Measurements from ENCODE around the gene TGFBR3.

DNA sequence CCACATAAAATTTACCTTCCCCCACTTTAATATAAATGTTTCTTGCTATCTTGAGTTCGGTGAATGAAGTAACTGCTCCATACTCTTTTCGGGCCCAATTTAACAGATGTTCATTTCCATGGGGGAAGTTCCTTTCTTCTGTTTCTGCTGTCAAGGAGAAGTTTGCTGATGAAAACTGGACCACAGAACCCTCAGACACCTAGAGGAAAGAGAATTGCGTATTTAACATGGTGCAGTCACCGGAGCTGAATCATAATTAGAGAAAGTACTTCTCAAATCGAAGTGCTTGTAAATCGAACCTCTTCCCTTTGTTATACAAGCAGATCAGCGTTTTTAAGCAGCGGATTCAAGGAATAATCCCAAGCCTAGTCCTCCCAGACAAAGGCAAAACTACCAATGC, 151.2 kb downstream of the TGFBR3 start:
- TF ChIP-seq, protein P1, sequence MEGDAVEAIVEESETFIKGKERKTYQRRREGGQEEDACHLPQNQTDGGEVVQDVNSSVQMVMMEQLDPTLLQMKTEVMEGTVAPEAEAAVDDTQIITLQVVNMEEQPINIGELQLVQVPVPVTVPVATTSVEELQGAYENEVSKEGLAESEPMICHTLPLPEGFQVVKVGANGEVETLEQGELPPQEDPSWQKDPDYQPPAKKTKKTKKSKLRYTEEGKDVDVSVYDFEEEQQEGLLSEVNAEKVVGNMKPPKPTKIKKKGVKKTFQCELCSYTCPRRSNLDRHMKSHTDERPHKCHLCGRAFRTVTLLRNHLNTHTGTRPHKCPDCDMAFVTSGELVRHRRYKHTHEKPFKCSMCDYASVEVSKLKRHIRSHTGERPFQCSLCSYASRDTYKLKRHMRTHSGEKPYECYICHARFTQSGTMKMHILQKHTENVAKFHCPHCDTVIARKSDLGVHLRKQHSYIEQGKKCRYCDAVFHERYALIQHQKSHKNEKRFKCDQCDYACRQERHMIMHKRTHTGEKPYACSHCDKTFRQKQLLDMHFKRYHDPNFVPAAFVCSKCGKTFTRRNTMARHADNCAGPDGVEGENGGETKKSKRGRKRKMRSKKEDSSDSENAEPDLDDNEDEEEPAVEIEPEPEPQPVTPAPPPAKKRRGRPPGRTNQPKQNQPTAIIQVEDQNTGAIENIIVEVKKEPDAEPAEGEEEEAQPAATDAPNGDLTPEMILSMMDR (IDR thresholded peaks at IDR 0.05) = no peak
- TF ChIP-seq POLR2A (IDR thresholded peaks at IDR 0.05) = no peak
- TF ChIP-seq EP300 (IDR thresholded peaks at IDR 0.05) = no peak
